HG03571 (cell line): Measurements from ENCODE around the gene ALG11.
"Not testable (repeated sequence)": the region's sequence is repeated elsewhere in the genome, so short reads cannot be mapped to it uniquely, and the experiment has no call there.

Experiments used
- ATAC-seq: cut with Tn5 transposase; IDR thresholded peaks from one replicate; pipeline ENCODE4 v1.9.1; 2021; ENCODE audit not compliant: unreplicated experiment

The ALG11 gene

GRCh38 chr13:52027832-52028231 is 15.6 kb downstream of the ALG11 start:
- ATAC-seq, result no peak

- ATAC-seq, result no peak
These were observed 17.4 kb downstream of the ALG11 start for GRCh38 chr13:52029569-52029968.

- not testable (repeated sequence) for ATAC-seq
These were observed 18.2 kb downstream of the ALG11 start for GRCh38 chr13:52030401-52030800.

- ATAC-seq, result no peak
These were observed 20.8 kb downstream of the ALG11 start for GRCh38 chr13:52033039-52033438.

GRCh38 chr13:52034616-52035226 is 22.5 kb downstream of the ALG11 start:
- ATAC-seq, result no peak

GRCh38 chr13:52036037-52036436 is 23.8 kb downstream of the ALG11 start:
- ATAC-seq, result no peak

GRCh38 chr13:52043675-52044074 is 31.5 kb downstream of the ALG11 start:
- ATAC-seq, result no peak

- ATAC-seq, result no peak
These were observed 35.3 kb downstream of the ALG11 start for GRCh38 chr13:52047463-52047862.

- ATAC-seq, result no peak
These were observed 36.3 kb downstream of the ALG11 start for GRCh38 chr13:52048516-52048915.

- no peak for ATAC-seq
These were observed 39.2 kb downstream of the ALG11 start for GRCh38 chr13:52051400-52051799.

GRCh38 chr13:52053460-52053859 is 41.3 kb downstream of the ALG11 start:
- no peak for ATAC-seq

- ATAC-seq, result not testable (repeated sequence)
These were observed 48.9 kb downstream of the ALG11 start for GRCh38 chr13:52061064-52061463.

- no peak for ATAC-seq
These were observed 49.4 kb downstream of the ALG11 start for GRCh38 chr13:52061587-52061986.

GRCh38 chr13:52067237-52067636 is 55.0 kb downstream of the ALG11 start:
- no peak for ATAC-seq

GRCh38 chr13:52070929-52071523 is 58.8 kb downstream of the ALG11 start:
- ATAC-seq, result no peak
